Fibroblast of skin of abdomen (primary cell): ENCODE results near the gene SIRPA.

Source experiments
- DNase-seq: peaks from one replicate; pipeline ENCODE4 v3.0.0-alpha.2; 2013

SIRPA gene

DNA sequence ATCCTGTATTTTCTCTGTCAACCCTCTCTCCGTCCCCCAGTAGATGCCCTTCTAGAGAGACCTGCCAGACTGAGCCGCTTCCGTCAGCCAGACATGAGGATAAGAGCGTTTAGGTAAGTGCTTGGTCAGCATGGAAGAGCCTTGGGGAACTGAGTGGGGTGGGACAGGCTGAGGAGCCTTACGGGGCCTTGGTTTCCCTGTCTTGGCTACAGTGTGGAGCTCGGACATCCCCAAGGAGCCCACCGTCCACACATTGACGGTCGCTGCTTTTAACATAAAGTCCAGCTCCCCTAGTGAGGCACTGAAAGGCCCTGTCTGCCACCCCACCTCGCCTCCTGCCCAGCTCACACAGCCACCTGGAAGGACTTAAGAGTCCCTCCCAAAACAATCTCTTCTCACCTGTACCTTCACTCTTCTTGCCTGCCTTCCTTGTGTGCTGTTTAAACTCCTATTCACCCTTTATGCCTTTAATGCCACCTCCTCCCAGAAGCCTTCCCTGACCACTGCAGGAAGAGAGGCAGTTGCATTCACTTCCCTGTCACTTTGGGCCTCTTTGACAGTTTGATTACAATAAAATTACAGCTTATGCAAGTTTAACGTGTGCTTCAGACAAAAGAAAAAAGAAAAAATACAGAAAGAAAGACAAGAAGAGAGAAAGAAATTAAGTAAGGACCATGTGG is 56.4 kb downstream of the SIRPA start:
- DNase-seq: no peak

DNA sequence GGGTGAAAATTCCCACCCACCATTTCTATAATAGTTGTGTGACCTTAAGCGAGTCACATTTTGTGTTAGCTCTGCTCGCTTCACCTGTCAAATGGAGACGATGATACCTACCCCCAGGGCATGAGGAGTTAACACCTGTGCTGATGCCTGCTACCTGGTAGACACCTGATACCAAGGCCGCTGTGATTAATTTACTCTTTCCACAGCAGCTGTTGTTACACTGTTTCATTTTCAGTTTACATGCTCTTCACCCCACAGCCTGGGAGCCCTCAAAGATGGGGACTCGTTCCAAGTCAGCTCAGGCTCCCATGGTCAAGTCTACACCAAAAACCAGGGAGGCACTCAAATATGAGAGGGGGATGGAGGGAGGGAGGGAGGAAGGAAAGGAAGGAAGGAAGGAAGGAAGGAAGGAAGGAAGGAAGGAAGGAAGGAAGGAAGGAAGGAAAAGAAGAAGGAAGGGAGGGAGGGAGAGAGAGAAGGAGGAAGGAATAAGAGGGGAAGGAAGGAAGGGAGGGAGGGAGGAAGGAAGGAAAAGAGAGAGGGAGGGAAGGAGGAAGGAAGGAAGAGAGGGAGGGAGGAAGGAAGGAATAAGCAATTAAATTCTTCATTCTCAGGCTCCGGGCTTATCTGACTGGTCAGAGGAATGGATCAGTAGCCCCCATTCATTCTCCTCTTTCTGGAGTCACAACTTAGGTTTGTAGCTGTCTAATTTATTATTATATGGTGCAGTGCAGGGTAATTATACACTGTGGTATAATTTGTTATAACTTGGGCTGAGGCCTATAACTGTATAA is 57.7 kb downstream of the SIRPA start:
- DNase-seq: no peak

DNA sequence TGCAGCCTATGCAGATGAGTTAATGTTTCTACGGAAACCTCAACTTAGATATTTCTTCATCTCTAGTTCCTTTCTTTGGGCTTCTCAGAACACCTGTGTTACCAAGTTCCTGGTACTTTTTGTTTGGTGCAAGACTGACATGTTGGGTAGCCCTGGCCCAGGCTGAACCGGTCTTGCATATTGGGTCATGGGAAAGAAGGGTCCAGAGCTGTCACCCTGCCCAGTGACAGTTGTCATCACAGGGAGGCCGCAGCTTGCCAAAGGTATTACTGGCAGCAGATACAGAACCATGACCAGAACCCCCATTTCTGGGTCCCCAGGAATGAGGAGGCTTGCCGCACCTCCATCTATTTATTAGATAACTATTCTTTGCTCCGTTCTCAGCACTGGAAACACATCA is 58.4 kb downstream of the SIRPA start:
- DNase-seq: no peak

DNA sequence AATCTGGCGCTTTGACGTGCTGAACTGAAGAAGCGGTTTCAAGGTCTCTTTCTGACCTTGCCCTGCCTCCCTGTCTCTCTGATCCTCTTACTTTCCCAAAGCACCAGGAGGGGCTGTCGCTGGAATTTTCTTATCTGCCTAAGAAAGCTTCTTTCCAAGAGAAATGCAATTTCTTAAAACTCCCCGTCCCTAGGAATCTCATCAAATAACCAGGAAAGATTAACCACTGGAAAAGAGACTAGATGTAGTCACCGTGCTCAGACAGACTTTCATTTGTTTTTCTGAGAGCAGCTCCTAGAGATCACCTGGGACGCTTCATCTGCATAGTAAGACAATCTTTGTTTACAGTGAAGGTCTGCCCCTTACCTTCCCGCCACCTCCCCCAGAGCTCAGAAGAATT is 60.0 kb downstream of the SIRPA start:
- no peak for DNase-seq

DNA sequence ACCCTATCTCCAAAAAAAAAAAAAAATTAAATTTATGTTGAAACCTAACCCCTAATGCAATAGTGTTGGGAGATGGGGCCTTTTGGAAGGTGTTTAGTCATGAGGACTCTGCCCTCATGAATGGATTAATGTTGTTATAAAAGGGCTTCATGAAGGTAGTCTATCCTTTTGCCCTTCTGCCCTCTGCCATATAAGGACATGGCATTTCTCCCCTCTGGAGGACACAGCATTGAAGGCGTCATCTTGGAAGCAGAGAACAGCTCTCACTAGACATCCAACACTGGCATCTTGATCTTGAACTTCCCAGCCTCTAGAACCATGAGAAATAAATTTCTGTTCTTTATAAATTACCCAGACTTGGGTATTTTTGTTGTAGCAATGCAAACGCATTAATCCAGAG is 63.2 kb downstream of the SIRPA start:
- no peak for DNase-seq

DNA sequence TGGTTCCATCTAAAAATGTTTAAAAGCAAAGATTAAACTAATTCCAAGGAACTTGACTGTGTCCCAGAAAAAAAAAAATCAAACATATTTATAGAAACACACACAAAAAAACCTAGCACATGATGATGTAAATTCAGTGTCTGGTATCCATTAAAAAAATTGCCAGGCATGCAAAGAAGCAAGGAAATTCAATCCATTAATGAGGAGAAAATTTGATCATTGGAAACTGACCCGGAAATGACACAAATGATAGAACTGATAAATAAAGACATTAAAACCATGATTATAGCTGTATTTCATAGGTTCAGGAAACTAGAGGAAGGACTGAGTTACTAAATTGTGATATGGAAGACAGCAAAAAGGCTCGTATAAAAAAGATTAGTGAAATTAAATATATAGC is 63.9 kb downstream of the SIRPA start:
- DNase-seq: no peak

DNA sequence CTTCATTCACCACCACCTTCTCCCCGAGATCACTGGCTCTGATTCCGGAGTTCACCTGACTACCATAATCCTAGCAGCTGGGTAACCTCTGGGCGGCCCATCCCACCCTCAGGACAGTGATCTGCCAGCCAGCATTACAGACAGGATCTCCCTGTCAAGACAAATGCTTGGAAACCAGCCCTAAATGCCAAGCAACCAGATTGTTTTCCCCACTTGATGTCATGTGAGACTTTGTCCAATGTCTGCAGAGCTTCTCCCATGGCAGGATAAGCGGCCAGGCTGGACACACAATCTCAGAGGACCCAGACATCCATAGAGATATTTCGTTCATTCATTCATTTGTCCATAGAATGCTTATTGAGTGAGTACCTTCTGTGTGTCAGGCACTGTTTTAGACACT is 66.2 kb downstream of the SIRPA start:
- DNase-seq: no peak

DNA sequence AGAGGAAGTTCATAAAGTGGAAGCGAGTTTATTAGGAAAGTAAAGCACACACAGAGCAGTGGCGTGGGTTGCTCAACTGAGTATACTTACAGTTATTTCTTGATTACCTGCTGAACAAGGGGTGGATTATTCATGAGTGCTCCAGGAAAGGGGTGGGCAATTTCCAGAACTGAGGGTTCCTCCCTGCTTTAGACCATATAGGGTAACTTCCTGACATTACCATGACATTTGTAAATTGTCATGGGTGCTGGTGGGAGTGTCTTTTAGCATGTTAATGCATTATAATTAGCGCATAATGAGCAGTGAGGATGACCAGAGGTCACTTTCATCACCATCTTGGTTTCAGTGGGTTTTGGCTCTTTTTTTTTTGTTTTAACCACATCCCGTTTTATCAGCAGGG is 68.9 kb downstream of the SIRPA start:
- no peak for DNase-seq

DNA sequence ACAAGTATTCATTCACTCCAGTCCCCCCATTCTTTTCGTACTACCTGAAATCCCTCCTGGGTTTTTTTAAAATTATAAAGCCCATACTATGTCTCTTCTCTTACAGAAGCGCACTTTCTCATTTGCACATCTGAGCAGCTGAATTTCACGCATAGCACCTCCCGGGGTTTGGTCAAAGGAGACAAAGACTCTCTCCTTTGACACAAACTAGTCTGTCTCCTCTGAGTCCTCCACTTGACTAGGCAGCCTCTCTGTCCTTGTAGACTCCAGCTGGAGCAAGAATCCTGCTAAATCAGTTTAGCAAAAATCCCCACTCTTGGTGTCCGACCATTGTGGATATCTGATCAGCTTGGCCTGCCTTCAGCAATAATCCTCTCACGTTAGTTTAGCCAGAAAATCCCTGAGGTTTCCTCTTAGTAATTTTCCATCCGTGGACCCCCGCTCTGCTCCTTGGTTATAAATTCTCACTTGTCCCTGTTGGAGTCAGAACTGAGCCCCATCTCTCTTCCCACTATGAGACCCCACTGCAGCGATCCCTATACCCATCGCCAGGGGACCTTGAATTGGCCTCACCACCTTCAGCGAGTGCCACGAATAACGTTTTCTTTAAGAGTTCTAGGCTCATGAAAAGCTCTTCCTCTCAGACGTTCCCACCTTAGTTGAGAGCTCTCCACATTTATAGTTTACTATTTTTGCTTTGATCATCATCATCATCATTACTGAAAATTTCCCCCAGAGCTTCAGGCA is 69.6 kb downstream of the SIRPA start:
- DNase-seq: no peak

DNA sequence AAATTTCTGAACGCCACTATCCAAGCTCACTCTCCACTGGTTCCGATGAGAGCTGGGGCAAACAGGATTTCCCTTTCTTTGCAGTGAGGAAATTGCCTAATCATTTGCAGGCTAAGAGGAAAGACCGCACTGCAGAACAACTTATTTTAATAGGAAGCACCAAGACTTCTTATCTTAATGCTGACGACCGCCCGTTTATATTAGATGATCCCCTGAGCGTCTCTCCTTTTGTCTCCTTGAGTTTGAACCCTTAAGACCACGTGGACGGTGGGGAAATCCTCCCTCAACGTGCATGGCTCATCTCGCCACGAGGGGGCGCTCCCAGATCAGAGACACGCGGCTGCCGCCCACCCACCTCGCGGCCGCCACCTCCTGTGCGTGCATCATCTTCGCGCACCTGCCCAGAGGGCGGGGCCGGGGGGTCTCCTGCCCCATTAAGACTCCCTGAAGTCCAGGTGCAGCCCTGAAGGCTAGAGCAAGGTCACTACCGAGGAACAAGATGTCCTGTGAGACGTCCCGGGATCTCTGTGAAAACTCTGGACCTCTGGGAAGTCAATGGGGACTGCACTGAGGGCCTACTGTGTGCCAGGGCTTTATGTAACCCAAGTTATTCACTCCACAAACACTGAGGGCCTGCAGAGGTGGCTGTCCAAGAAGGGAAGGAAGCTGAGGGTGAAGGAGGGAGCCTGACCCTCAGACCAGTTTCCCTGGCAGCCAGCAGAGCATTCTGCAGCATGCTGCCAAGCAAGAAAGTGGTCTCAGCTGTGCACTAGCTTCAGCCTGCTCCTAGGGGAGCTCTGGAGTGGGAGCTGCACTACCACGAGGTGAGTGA is 70.5 kb downstream of the SIRPA start:
- DNase-seq: peak; percentile 58

DNA sequence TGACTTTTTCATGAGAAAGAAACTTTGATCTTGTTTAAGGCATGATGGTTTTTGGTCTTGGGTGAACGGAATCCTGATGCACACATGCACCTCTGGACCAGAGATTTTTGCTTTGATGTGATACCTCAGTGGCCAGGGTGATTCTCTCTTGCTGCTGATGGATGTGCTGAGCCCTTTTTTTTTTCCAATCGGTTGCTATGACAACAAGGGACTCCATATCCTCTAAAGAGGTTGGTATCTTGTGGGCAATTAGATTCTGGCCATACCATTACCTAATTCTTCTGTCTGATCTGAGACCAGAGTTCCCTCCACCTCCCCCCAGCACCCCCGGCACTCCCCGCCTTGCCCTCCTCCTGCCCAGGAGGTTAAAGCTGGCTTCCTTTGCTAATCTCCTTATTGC is 73.8 kb downstream of the SIRPA start:
- no peak for DNase-seq

DNA sequence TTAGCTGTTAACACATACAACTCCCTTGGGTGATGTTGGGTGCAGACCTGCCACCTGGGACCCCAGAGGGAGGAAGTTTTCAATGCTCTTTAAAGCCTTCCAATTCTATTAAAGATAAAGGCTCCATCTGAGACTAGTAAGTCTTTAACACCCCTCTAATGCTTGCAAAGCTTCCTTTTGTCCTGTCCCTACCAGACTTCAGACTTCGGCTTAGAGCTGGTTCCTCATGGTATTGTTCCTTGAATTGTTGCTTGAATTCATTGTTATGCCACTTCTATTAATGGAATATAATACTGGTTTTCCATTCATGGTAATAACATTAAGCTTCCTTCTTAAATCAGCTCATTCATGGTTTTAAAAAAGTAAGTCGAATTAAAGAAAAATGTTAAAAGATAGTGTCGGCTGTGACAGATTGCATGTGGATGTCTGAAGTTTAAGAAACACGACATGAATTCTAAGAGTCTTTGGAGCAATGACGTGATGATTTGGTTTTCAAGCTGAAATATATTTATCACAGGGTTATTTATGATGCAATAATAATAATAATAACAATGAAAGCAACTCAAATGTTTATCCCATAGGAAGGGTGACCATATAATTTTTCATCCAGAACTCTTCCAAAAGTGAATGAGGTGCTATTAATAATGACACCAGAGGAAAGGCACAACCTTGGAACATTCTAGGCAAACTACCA is 76.8 kb downstream of the SIRPA start:
- no peak for DNase-seq

DNA sequence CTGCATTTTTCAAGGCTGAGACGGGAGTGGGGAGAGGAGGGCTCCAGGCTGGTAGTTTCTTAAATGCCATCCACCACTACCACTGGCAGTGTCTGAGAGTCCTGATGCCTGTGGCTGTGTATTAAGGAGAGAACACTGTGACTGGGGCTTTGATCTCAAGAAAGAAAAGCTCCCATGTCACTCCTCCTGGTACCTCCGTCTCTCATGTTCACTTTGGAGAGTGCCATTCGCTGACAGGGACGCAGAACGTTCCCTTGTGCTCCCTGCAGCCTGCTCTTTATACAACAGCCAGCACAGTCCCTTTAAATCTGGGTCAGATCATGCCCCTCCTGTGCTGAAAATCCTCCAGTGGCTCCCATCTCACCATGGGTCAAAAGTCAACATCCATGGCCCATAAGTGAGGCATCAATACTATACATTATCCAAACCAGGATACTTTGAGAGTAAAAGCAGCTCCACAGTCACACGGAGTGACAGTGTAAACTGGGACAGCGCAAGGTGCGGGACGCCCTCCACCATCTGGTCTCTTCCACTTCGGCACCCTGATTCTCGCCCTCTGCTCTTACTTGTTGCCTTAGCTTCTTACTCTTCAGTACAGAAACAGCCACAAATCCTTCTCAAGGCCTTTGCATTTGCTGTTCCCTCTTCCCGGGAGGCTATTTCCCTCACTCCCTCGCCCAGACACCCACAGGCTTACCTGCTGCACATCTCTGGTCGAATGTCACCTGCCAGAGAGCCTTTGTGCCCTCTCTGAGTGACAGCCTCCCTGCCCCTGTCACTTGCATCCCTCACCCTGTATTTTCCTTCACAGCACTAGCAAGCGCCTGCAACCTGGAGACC is 78.6 kb downstream of the SIRPA start:
- no peak for DNase-seq

DNA sequence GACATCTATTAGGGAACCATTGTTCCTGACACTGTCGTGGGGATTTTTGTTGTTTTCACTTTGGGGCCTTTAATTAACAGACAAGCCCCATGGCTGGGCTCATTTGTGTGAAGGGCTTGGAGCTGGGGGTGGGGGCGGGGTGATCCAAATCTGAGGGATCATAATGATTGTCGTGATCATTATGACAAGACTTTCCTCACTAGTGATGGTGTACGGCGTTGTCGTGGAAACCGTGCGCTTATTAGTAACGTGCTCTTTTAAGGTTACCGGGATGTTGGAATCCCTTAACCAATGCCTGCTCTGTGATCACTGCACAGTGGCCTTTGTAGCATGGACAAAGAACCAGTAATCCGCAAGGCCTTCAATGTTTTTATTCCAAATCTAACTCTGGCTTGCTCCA is 80.1 kb downstream of the SIRPA start:
- DNase-seq: no peak

DNA sequence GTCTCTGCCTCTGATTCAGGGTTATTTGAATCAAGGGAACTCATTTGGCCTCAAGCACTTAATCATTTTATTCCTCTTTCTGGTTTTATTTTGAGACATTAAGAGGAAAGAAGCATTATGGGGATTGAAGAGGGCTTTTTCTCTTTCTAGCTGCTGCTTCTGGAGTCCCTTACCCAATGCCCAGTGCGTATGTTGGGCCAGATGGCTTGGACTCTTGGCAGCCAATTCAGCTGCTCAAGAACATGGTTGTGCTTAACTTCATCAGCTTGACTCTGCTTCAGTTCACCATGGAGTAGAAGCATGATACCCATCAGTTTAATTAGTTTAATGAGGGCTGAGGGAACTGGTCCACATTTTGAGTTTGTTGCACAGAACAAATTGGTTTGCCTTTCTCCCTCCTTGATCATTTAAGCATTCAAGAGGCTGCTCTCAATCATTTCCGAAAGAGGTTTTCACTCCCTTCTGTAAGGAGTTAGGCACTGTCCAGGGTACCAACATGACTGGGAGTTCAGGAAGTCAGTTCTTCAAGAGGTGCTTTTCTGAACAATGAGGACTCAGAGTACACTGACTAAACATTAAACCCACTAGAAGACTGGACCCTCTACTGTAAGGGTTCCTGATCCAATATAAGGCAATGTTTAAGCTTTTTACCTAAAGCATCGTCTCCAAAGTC is 84.0 kb downstream of the SIRPA start:
- no peak for DNase-seq

DNA sequence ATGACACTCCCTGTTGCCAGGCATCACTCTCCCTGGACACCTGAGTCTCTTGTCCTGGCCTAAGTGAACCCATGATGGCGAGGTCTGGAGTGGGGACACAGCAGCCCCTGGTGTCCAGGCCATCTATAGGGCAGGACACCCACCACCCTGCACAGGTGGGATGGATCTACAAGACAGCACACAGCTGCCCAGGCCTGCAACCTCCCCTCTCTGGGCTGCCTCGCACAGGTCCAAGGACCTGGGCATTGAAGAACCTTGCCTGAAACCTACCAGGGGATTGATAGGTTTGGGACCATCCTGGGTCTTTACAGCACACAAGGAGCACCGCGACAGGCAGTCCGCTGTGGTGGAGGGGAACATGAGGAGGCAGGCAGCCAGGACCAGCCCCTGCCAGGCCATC is 87.5 kb downstream of the SIRPA start:
- no peak for DNase-seq

DNA sequence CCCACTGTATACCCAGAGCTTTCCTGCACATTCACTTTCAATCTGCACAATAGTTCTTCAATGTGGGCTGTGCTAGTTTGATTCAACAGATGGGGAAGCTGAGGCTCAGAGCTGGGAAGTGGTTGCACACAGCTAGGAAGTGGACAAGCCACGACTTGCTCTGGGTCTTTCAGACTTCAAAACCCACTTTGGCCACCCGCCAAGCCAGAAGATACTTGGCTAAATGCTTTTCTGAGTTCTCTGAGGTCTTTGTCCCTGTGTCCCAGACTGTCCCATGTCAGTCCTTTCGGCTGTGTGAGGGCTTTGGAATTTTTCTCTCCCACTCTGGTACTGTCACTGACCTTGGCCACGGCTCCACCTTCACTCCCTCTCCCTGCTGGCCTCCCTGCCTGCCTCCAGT is 88.1 kb downstream of the SIRPA start:
- no peak for DNase-seq

DNA sequence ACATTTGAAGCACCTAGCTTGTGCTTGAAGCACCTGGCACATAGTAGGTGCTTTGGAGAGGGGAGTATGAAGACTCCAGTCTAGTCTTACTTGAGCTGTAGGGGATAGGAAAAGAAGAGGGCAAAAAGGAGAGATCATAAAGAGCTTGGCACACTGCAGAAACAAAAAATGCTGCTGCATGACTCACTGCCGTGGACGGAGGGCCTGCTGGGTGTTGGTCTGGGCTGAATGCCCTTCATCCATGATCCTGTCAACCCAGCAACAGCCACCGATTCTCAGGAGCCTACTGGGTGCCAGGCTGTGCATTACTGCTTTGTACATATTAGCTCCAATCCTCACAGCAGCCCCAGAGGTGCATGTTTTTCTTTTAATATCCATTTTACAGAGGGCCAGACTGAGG is 92.6 kb downstream of the SIRPA start:
- DNase-seq: no peak
